ENCODE results near the gene MACF1. TPM values are rescaled to one million over a fixed set of nuclear protein-coding genes. Genes with fewer than 3 reads are reported as not detected.

The MACF1 gene
- total and polyA plus RNA-seq, 4 donors = 284 to 366 (median 329) TPM

GRCh38 chr1:39228252-39228651 lies 23.8 kb downstream of the MACF1 start:
- no peak for DNase-seq (ENCODE audit: low read depth in 4 of 6, low spot score in 6 of 6)
- WGBS (ENCODE audit: insufficient coverage) = 97% methylated on average over 6 of the region's 6 CpGs
- H3K4me1 ChIP-seq (ENCODE audit: control insufficient read depth, insufficient read depth, low read length) = no peaks in the 10 kb centered on the region
- H3K27me3 ChIP-seq (ENCODE audit: control insufficient read depth, insufficient read depth, low read length) = no peaks in the 10 kb centered on the region
- H3K27ac ChIP-seq (ENCODE audit: low read depth, low read length) = no peak overlapping the region
- no peaks in the 10 kb centered on the region for H3K9me3 ChIP-seq (ENCODE audit: control insufficient read depth, insufficient read depth, low read length)
- H3K36me3 ChIP-seq (ENCODE audit: control insufficient read depth, insufficient read depth, low read length) = peaks cover 3% of the 10 kb centered on the region
- H3K4me3 ChIP-seq (ENCODE audit: low read depth, low read length) = no peak overlapping the region

GRCh38 chr1:39229504-39229903 lies 25.0 kb downstream of the MACF1 start:
- no peak overlapping the region for H3K27ac ChIP-seq (ENCODE audit: low read depth, low read length)
- DNase-seq (ENCODE audit: low read depth in 4 of 6, low spot score in 6 of 6) = no peak
- no peaks in the 10 kb centered on the region for H3K27me3 ChIP-seq (ENCODE audit: control insufficient read depth, insufficient read depth, low read length)
- no peak overlapping the region for H3K4me3 ChIP-seq (ENCODE audit: low read depth, low read length)
- no peaks in the 10 kb centered on the region for H3K9me3 ChIP-seq (ENCODE audit: control insufficient read depth, insufficient read depth, low read length)
- 100% methylated on average over 1 of the region's 4 CpGs for WGBS (ENCODE audit: insufficient coverage)
- peaks cover 3% of the 10 kb centered on the region for H3K36me3 ChIP-seq (ENCODE audit: control insufficient read depth, insufficient read depth, low read length)
- H3K4me1 ChIP-seq (ENCODE audit: control insufficient read depth, insufficient read depth, low read length) = no peaks in the 10 kb centered on the region

DNA sequence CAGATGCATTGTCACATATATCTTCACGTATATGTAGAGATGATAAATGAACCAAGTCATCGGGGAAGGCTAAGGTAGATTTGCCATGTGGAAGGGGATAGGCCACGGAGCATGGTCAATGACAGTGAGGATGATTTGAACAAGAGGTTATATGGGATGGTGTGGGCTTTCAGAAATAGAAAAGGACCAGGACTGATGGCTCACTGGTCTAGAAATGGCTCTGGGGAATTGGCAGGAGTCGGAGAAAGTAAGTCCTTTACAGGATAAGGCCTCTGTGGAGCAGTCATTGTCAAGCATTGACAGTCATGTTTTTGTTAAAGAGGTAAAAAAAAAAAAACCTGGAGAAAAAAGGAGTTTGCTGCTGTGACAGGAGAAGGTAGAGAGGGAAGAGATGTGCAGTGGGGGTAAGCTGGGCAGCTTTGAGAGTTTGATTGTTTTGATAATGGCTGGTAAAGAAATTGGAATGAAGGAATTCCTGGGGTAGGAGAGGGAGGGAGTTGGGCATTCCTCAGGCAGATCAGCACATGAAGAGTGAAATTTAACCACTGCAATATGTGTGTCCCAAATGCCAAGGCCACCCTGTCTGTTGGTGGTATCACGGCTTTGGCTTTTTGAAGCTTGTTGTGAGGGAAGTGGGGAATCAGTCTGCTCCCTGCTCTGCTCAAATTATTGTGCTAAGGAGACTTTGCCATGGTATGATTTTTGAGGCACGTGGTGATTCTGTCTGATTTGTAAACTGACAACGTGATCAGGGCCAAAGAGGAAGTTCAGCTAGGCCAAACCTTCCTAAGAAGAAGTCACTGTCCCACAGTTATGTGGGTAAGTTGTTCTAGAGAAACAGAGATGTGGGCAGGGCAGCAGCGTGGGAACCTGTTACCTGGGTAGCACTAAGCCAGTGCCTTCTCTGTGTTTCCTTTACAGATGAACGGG lies 26.0 kb downstream of the MACF1 start:
- Histone ChIP-seq H3K27ac (ENCODE audit: low read depth, low read length) (no peak overlapping the region), H3K9me3 (ENCODE audit: control insufficient read depth, insufficient read depth, low read length) (no peaks in the 10 kb centered on the region), H3K4me1 (ENCODE audit: control insufficient read depth, insufficient read depth, low read length) (no peaks in the 10 kb centered on the region), H3K4me3 (ENCODE audit: low read depth, low read length) (no peak overlapping the region), H3K27me3 (ENCODE audit: control insufficient read depth, insufficient read depth, low read length) (no peaks in the 10 kb centered on the region), H3K36me3 (ENCODE audit: control insufficient read depth, insufficient read depth, low read length) (peaks cover 5% of the 10 kb centered on the region)
- no peak for DNase-seq (ENCODE audit: low read depth in 4 of 6, low spot score in 6 of 6)
- WGBS (ENCODE audit: insufficient coverage) = 74% methylated on average over 9 of the region's 9 CpGs

GRCh38 chr1:39236971-39237370 lies 32.5 kb downstream of the MACF1 start:
- H3K4me3 ChIP-seq (ENCODE audit: low read depth, low read length) = no peak overlapping the region
- no peaks in the 10 kb centered on the region for H3K27me3 ChIP-seq (ENCODE audit: control insufficient read depth, insufficient read depth, low read length)
- peaks cover 5% of the 10 kb centered on the region for H3K4me1 ChIP-seq (ENCODE audit: control insufficient read depth, insufficient read depth, low read length)
- no peak overlapping the region for H3K27ac ChIP-seq (ENCODE audit: low read depth, low read length)
- no peak for DNase-seq (ENCODE audit: low read depth in 4 of 6, low spot score in 6 of 6)
- H3K36me3 ChIP-seq (ENCODE audit: control insufficient read depth, insufficient read depth, low read length) = peaks cover 5% of the 10 kb centered on the region
- H3K9me3 ChIP-seq (ENCODE audit: control insufficient read depth, insufficient read depth, low read length) = no peaks in the 10 kb centered on the region
- WGBS (ENCODE audit: insufficient coverage) = 82% methylated on average over 3 of the region's 4 CpGs

DNA sequence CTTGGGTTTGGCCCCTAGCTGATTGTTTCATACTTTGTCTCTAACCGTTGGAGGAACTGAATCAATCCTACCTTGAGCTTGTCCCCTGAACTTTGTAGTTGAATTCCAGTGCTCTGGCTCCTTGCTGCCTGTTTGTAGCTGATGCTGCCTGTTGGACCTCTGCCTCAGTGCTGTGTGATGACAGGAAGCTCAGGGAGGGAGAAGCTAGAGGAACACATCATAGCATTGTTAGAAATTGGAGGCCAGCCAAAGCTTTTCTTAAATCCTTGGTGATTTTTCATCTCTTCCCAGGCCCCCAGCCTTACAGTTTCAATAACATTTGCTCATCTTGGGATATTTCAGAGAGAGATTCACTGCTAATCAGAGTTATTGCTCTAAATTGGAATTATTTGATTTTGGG lies 34.0 kb downstream of the MACF1 start:
- peaks cover 3% of the 10 kb centered on the region for H3K36me3 ChIP-seq (ENCODE audit: control insufficient read depth, insufficient read depth, low read length)
- H3K9me3 ChIP-seq (ENCODE audit: control insufficient read depth, insufficient read depth, low read length) = no peaks in the 10 kb centered on the region
- H3K4me1 ChIP-seq (ENCODE audit: control insufficient read depth, insufficient read depth, low read length) = peaks cover 5% of the 10 kb centered on the region
- WGBS (ENCODE audit: insufficient coverage) = 22% methylated on average over 1 of the region's 1 CpG
- H3K4me3 ChIP-seq (ENCODE audit: low read depth, low read length) = no peak overlapping the region
- peak overlapping the region; percentile 4 for H3K27ac ChIP-seq (ENCODE audit: low read depth, low read length)
- DNase-seq (ENCODE audit: low read depth in 4 of 6, low spot score in 6 of 6) = peak in 5 of 6 donors; percentile 19 to 77 (median 26)
- H3K27me3 ChIP-seq (ENCODE audit: control insufficient read depth, insufficient read depth, low read length) = no peaks in the 10 kb centered on the region

DNA sequence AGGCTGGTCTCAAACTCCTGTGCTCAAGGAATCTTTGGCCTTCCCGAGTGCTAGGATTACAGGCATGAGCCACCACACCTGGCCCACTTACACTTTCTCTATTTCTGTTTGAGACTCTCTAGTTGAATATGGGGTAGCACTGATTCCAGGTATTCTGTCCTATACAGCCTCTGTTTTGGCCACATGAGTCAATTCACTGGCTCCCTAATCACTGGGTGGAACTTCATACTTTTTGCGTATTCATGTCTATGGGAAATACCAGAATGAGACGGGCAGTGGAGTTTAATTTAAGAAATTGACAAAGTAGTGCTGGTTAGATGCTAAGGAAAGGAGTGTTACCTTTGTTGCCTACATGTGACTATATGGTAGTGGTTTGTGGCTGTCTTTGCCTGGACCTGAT lies 35.5 kb downstream of the MACF1 start:
- Histone ChIP-seq H3K36me3 (ENCODE audit: control insufficient read depth, insufficient read depth, low read length) (peaks cover 3% of the 10 kb centered on the region), H3K4me1 (ENCODE audit: control insufficient read depth, insufficient read depth, low read length) (peaks cover 5% of the 10 kb centered on the region), H3K4me3 (ENCODE audit: low read depth, low read length) (no peak overlapping the region), H3K9me3 (ENCODE audit: control insufficient read depth, insufficient read depth, low read length) (no peaks in the 10 kb centered on the region), H3K27me3 (ENCODE audit: control insufficient read depth, insufficient read depth, low read length) (no peaks in the 10 kb centered on the region), H3K27ac (ENCODE audit: low read depth, low read length) (no peak overlapping the region)
- WGBS (ENCODE audit: insufficient coverage) = 100% methylated on average over 2 of the region's 3 CpGs
- no peak for DNase-seq (ENCODE audit: low read depth in 4 of 6, low spot score in 6 of 6)

DNA sequence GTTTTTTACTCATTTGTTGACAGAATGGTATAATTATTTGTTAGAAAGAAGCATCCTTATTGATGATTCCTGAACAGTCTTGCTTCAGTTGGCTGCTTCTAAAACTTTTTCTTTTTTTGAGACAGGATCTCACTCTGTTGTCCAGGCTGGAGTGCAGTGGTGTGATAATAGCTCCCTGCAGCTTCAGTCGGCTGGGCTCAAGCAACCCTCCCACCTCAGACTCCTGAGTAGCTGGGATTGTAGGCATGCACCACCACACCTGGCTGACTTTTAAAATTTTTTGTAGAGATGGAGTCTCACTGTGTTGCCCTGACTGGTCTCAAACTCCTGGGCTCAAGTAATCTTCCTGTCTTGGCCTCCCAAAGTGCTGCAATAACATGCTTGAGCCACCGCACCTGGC lies 38.8 kb downstream of the MACF1 start:
- WGBS (ENCODE audit: insufficient coverage) = 100% methylated on average over 1 of the region's 2 CpGs
- Histone ChIP-seq H3K27ac (ENCODE audit: low read depth, low read length) (no peak overlapping the region), H3K4me1 (ENCODE audit: control insufficient read depth, insufficient read depth, low read length) (peaks cover 4% of the 10 kb centered on the region), H3K27me3 (ENCODE audit: control insufficient read depth, insufficient read depth, low read length) (no peaks in the 10 kb centered on the region), H3K4me3 (ENCODE audit: low read depth, low read length) (no peak overlapping the region), H3K36me3 (ENCODE audit: control insufficient read depth, insufficient read depth, low read length) (no peaks in the 10 kb centered on the region), H3K9me3 (ENCODE audit: control insufficient read depth, insufficient read depth, low read length) (no peaks in the 10 kb centered on the region)
- DNase-seq (ENCODE audit: low read depth in 4 of 6, low spot score in 6 of 6) = no peak

DNA sequence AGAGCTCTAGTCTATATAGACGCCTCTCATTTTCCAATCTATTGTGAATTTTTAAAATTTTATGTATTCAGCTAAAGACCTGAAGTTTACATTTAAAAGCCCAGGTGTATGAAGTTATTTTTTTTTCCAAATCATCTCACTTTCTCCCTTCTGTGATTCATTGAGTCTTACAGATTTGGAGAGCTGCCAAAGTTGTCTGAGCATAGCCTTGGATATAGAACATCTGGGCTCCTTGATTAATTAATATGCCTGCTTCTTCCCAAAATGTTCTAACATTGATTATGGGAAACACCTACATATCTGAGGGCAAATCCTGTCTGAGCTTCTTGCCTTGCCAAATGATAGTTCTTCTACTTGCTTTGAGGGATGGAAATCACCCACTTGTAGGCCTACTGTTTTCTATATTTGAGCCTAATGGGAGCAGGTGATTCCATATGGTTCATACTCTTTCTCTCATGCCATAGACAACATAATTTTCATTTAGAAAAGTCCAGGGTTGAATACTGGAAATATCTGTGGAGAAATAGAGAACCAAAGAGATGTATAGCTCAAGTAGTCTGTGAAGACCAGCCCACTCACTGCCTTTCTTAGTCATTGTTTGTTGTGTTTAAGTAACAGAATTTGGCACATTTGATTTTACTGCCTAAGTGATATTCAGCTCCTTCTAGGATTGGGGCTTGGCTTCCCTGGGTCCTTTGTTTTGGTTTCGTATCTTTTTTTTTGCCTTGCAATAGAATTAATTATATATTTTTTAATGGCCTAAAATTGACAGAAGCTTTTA lies 46.2 kb downstream of the MACF1 start:
- Histone ChIP-seq H3K27ac (ENCODE audit: low read depth, low read length) (no peak overlapping the region), H3K9me3 (ENCODE audit: control insufficient read depth, insufficient read depth, low read length) (no peaks in the 10 kb centered on the region), H3K4me3 (ENCODE audit: low read depth, low read length) (no peak overlapping the region), H3K4me1 (ENCODE audit: control insufficient read depth, insufficient read depth, low read length) (no peaks in the 10 kb centered on the region), H3K27me3 (ENCODE audit: control insufficient read depth, insufficient read depth, low read length) (no peaks in the 10 kb centered on the region), H3K36me3 (ENCODE audit: control insufficient read depth, insufficient read depth, low read length) (peaks cover 3% of the 10 kb centered on the region)
- peak in 1 of 6 donors; percentile 40 for DNase-seq (ENCODE audit: low read depth in 4 of 6, low spot score in 6 of 6)
- no CpG with 5 or more reads among the region's 2 CpGs for WGBS (ENCODE audit: insufficient coverage)

- H3K36me3 ChIP-seq (ENCODE audit: control insufficient read depth, insufficient read depth, low read length) = peaks cover 19% of the 10 kb centered on the region
- H3K9me3 ChIP-seq (ENCODE audit: control insufficient read depth, insufficient read depth, low read length) = no peaks in the 10 kb centered on the region
- H3K27ac ChIP-seq (ENCODE audit: low read depth, low read length) = no peak overlapping the region
- peaks cover 6% of the 10 kb centered on the region for H3K4me1 ChIP-seq (ENCODE audit: control insufficient read depth, insufficient read depth, low read length)
- WGBS (ENCODE audit: insufficient coverage) = no CpG with 5 or more reads among the region's 1 CpG
- DNase-seq (ENCODE audit: low read depth in 4 of 6, low spot score in 6 of 6) = no peak
- H3K27me3 ChIP-seq (ENCODE audit: control insufficient read depth, insufficient read depth, low read length) = no peaks in the 10 kb centered on the region
- H3K4me3 ChIP-seq (ENCODE audit: low read depth, low read length) = no peak overlapping the region
Measured at GRCh38 chr1:39255222-39255621, 50.7 kb downstream of the MACF1 start.
